ENCODE data around the gene SCGB1A1. TPM values are rescaled to one million over a fixed set of nuclear protein-coding genes. Genes with fewer than 3 reads are reported as not detected.
"Not testable (repeated sequence)": the region's sequence is repeated elsewhere in the genome, so short reads cannot be mapped to it uniquely, and the experiment has no call there.

SCGB1A1 gene
- not detected for polyA plus RNA-seq (2013, experiment 1 of 2; ENCODE audit: insufficient read length)
- not detected for polyA plus RNA-seq (2013, experiment 2 of 2; ENCODE audit: insufficient read length)

- no peak for DNase-seq
Measured at GRCh38 chr11:62418733-62419132, at the start of gene SCGB1A1. TSS of gene SCGB1A1 (plus strand) at chr11:62419033. CDS start at chr11:62419096, 63 bp downstream.

DNA sequence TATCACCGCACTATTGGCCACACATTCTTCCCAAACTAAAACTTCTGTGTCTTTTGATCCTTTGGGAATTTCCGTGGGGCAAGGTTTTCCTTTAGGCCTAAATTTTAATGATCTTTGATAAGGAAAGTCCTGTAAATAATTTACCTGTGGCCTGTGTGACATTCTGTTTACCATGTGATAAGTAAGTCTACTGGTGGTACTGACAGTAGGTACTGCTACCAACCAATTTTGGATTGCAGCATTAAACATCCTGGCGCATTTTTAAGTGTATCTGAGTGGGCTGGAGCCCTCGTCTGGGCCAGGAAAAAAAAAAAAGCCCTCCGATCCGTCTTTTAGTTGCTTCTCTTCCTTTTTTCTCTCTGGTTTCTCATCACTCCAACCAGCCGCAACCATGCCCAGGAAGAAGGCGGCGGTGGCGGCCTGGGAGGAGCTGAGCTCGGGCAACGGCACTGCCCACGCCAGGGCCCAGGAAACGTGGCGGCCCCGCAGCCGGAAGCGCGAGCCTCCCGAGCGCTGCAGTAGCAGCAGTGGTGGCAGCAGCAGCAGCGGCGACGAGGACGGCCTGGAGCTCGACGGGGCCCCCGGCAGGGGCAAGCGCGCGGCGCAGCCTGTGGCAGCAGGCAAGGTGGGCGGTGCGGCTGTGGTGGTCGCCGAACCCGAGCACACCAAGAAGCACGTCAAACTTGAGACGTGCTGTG lies 47.9 kb upstream of the SCGB1A1 start:
- no peak for DNase-seq

GRCh38 chr11:62372871-62373270 lies 46.0 kb upstream of the SCGB1A1 start:
- DNase-seq, result no peak

GRCh38 chr11:62373464-62374119 lies 45.2 kb upstream of the SCGB1A1 start:
- no peak for DNase-seq

DNA sequence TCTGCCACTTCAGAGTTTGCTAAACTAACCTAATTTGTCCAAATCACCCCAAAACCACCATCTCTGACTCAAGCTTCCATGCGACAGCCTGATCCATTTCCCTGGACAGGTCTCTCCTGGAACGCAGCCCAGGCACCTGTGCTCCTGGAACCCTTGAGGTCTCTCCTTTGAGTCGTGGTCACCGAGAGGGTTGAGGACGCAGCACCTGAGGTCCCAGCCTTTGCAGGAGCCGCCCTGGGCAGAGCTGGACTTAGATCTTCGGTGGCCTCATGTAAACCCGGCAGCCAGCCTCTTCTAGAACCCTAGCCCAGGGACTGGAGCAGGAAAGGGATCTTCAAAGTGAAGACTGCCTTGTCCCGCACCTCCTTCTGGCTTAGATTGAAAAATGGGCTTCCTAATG lies 44.0 kb upstream of the SCGB1A1 start:
- DNase-seq, result no peak

DNA sequence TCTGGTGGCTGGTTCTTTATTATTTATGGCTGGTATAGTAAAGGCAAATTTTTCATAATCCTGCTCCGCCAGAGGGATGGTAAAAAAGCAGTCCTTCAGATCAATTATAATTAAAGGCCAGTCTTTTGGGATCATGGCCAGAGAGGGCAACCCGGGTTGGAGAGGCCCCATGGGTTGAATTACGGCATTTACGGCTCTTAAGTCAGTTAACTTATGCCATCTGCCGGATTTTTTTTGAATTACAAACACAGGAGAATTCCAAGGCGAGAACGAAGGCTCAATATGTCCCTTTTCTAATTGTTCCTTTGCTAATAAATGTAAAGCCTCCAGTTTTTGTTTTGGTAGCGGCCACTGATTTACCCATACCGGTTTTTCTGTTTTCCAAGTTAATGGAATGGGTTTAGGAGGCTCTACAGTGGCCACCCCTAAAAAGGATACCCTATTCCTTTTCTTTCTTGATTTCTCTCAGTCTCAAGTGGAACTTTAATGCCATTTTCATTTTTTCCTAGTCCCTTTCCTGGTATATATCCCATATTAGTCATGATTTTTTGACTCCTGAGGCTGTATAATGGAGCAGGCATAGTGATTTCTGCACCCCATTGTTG lies 40.3 kb upstream of the SCGB1A1 start:
- DNase-seq, result peak; percentile 52

GRCh38 chr11:62379586-62379985 lies 39.2 kb upstream of the SCGB1A1 start:
- DNase-seq, result not testable (repeated sequence)

GRCh38 chr11:62380821-62381245 lies 38.0 kb upstream of the SCGB1A1 start:
- DNase-seq, result peak; percentile 67

DNA sequence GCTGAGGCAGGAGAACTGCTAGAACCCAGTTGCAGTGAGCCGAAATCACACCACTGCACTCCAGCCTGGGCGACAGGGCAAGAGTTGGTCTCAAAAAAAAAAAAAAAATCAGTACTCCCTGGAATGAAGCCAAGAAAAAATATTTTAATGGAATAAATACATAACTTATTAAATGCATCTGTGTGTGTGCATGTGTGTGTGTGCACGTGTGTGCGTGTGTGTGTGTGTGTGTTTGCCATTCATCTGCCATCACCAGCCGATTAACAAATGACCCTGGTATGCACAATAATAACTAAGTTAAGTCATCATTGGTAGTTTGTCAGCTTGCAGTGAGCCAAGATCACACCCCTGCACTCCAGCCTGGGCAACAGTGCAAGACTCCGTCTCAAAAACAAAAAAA lies 35.0 kb upstream of the SCGB1A1 start:
- DNase-seq, result no peak

- DNase-seq, result not testable (repeated sequence)
Measured at GRCh38 chr11:62386083-62386482, 32.8 kb upstream of the SCGB1A1 start.

GRCh38 chr11:62387381-62387780 lies 31.5 kb upstream of the SCGB1A1 start:
- DNase-seq, result no peak

DNA sequence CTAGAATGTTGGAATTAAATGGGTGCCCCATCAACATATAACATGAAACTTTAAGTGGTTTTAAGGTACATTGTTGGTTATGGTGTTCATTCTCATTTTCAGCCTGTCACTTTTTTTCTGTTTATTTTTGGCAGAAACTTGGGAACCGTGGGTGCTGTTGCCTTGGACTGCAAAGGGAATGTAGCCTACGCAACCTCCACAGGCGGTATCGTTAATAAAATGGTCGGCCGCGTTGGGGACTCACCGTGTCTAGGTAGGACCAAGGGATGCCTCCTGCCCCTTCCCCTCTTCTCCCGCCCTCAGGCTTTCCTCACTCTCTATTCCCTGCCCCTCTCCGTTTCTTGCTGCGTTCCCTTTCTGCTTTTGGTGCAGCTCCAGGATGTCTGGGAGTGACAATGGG lies 29.8 kb upstream of the SCGB1A1 start:
- DNase-seq, result no peak

DNA sequence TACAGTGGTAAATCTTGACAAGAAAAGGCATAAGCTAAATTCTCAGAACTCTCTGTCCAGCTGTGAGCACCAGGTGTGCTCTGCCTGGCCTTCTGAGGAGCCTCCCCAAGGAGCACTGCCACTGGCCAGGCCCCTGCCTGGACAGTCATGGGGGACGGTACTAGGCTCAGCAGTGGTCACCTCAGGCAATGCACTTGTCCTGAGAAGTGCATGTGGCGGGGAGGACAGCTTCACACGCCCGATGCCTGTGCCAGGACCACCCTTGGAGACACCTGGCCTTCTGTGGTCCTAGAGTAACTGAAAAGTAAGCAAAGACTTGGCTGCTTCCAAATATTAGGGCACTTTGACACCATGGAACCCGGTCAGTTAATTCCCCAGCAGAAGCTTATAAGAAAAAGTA lies 28.6 kb upstream of the SCGB1A1 start:
- DNase-seq, result no peak

GRCh38 chr11:62390722-62391121 lies 28.1 kb upstream of the SCGB1A1 start:
- no peak for DNase-seq

- no peak for DNase-seq
Measured at GRCh38 chr11:62391642-62392425, 27.0 kb upstream of the SCGB1A1 start.

DNA sequence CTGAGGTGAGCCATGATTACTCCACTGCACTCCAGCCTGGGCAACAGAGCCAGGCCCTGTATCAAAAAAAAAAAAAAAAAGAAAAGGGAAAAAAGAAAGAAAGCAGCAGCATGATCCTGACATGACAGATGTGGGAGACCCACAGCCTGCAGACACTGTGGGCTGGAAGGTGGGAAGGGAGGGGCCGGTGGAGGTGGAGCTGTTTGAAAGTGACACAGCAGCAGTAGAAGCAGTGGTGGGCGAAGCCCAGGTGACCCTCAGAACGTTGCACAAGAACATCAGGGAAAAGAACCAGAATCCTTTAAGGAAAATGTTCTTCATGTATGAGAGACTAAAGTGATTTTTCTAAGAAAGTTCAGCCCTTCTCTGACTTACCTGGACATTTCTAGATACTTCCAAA lies 26.3 kb upstream of the SCGB1A1 start:
- no peak for DNase-seq

DNA sequence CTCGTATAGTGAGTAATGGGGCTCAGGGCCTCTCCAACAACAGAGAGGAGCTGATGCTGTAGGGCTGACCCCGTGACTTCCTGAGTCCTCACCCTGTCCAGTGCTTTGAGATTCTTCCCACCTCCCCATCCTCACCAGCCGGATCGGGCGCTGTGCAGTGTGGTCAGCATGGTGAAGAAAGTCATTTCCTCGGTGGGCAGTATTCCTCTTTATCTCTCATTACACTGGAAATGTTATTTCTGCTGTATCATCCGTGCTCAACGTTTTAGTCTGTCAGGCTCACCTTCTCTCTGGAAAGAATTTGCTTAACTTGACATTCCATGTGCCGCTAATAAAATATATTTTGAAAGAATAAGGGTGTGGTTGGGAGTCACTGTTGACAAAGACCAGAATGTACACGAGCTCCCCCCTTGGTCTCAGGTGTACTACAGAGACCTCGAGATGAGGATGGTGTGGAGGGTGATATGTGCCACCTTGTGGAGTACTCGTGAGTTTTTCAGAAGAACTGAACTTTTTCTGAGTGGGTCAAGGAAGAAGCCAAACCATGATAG lies 25.7 kb upstream of the SCGB1A1 start:
- DNase-seq, result no peak

DNA sequence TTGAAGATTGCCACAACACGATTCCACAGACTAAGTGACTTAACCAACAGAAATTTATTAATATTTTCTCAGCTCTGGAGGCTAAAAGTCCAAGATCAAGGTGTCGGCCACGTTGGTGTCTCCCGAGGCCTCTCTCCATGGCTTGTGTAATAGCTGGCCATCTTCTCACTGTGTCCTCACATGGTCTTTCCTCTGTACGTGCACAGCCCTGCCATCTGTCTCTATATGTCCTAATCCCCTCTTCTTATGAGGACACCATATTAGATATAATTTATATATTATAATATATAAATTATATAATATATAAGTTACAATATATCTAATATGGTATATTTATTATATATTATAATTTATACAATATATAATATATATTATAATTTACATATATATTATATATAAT lies 25.1 kb upstream of the SCGB1A1 start:
- no peak for DNase-seq

DNA sequence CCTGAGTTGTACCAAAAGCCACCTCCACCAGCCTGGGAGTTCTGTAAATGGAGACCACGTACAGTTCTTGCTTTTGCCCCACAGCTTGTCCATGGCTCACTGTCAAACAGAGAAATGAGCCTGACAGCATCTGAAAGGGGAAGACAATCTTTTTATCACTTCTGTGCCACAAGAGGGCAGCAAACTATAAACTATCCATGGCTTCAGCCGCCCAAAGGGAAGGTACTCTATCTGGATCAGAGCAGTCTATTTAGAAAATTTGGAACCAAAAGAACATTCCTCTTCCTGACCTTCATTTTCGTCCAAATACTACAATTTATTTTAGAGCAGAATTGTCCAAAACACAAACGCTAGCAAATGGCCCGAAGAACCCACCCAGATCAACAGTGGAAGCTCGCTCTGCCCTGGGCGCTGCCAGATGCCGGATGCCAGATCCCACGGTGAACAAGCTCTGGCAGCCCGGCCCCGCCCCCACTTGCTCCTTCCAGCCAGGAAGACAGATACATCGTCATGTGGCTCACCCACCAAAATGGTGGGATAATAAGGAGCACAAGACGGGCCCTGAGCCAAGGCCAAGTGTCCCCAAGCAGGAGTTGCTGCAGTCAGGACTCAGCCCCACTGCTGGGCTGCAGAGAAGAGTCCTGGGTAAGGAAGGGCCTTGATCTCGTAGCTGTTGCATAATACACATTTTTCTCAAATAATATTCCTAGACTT lies 23.9 kb upstream of the SCGB1A1 start:
- DNase-seq, result peak; percentile 82

GRCh38 chr11:62395885-62396551 lies 22.8 kb upstream of the SCGB1A1 start:
- no peak for DNase-seq
